Measurements from ENCODE around the gene OTULIN. TPM values are rescaled to one million over a fixed set of nuclear protein-coding genes. Genes with fewer than 3 reads are reported as not detected.

OTULIN gene
- polyA plus RNA-seq: 21.5 TPM
- long read RNA-seq, donor 1, full-length matches to known transcripts: 3 of 9 reads
- long read RNA-seq, donor 1, partial matches to known transcripts: 6 of 9 reads
- long read RNA-seq, donor 1, other reads (novel, unspliced or antisense): 0 of 9 reads
- long read RNA-seq, donor 2, full-length matches to known transcripts: 3 of 3 reads
- long read RNA-seq, donor 2, partial matches to known transcripts: 0 of 3 reads
- long read RNA-seq, donor 2, other reads (novel, unspliced or antisense): 0 of 3 reads
- long read RNA-seq, donor 3, full-length matches to known transcripts: 7 of 84 reads
- long read RNA-seq, donor 3, partial matches to known transcripts: 51 of 84 reads
- long read RNA-seq, donor 3, other reads (novel, unspliced or antisense): 26 of 84 reads
- long read RNA-seq, donor 4: 0 reads
- long read RNA-seq, donor 5, full-length matches to known transcripts: 3 of 3 reads
- long read RNA-seq, donor 5, partial matches to known transcripts: 0 of 3 reads
- long read RNA-seq, donor 5, other reads (novel, unspliced or antisense): 0 of 3 reads
- long read RNA-seq, donor 6, full-length matches to known transcripts: 4 of 190 reads
- long read RNA-seq, donor 6, partial matches to known transcripts: 171 of 190 reads
- long read RNA-seq, donor 6, other reads (novel, unspliced or antisense): 15 of 190 reads
- long read RNA-seq, donor 7, full-length matches to known transcripts: 1 of 36 reads
- long read RNA-seq, donor 7, partial matches to known transcripts: 35 of 36 reads
- long read RNA-seq, donor 7, other reads (novel, unspliced or antisense): 0 of 36 reads
- long read RNA-seq, donor 8, full-length matches to known transcripts: 4 of 42 reads
- long read RNA-seq, donor 8, partial matches to known transcripts: 29 of 42 reads
- long read RNA-seq, donor 8, other reads (novel, unspliced or antisense): 9 of 42 reads
- long read RNA-seq, donor 9, full-length matches to known transcripts: 3 of 21 reads
- long read RNA-seq, donor 9, partial matches to known transcripts: 13 of 21 reads
- long read RNA-seq, donor 9, other reads (novel, unspliced or antisense): 5 of 21 reads
- long read RNA-seq, donor 10, full-length matches to known transcripts: 5 of 37 reads
- long read RNA-seq, donor 10, partial matches to known transcripts: 17 of 37 reads
- long read RNA-seq, donor 10, other reads (novel, unspliced or antisense): 15 of 37 reads
- long read RNA-seq, donor 11, full-length matches to known transcripts: 2 of 2 reads
- long read RNA-seq, donor 11, partial matches to known transcripts: 0 of 2 reads
- long read RNA-seq, donor 11, other reads (novel, unspliced or antisense): 0 of 2 reads

- Histone ChIP-seq H3K4me1 (ENCODE audit: control insufficient read depth, insufficient read depth, low read length) (peaks cover 27% of the 10 kb centered on the region), H3K36me3 (ENCODE audit: control insufficient read depth, insufficient read depth, low read length) (no peaks in the 10 kb centered on the region), H3K9me3 (ENCODE audit: control insufficient read depth, low read depth, low read length) (no peaks in the 10 kb centered on the region), H3K4me3 (ENCODE audit: low read length) (peak within 1 kb of the TSS; percentile 75), H3K27me3 (ENCODE audit: control insufficient read depth, insufficient read depth, low read length) (no peaks in the 10 kb centered on the region), H3K27ac (ENCODE audit: low read length) (peak within 1 kb of the TSS; percentile 97)
- no CpG with 5 or more reads among the region's 115 CpGs for WGBS (ENCODE audit: insufficient coverage, low lambda C conversion rate)
- peak; percentile 94 to 96 for DNase-seq
Observed at GRCh38 chr5:14664270-14665100, at the start of gene OTULIN. OTULIN (plus strand) TSS chr5:14664718; CDS start chr5:14664826, 108 bp downstream.

DNA sequence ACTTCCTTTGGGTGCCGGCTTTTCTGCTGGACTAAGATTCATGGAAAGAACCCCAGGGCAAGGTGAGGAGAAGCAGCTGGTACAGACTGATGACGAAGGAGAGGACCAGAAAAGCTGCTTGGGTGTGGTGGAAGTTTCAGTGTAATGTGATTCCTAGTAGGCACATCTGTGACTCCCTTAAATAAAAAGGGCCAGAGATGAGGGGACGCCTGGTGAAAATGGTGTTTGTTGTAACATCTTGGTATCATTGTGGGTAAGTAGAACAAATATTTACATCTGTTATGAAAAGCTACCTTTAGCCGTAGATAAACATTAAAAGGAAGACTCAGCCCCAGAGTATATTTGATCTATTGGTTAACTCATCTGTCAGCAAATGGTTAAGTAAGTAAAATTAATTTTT, 49.2 kb upstream of the OTULIN start:
- Histone ChIP-seq H3K9me3 (ENCODE audit: control insufficient read depth, low read depth, low read length) (no peaks in the 10 kb centered on the region), H3K4me3 (ENCODE audit: low read length) (no peak overlapping the region), H3K36me3 (ENCODE audit: control insufficient read depth, insufficient read depth, low read length) (peaks cover 16% of the 10 kb centered on the region), H3K27ac (ENCODE audit: low read length) (no peak overlapping the region), H3K4me1 (ENCODE audit: control insufficient read depth, insufficient read depth, low read length) (no peaks in the 10 kb centered on the region), H3K27me3 (ENCODE audit: control insufficient read depth, insufficient read depth, low read length) (no peaks in the 10 kb centered on the region)
- no peak for DNase-seq
- 54% methylated on average over 2 of the region's 4 CpGs for WGBS (ENCODE audit: insufficient coverage, low lambda C conversion rate)

DNA sequence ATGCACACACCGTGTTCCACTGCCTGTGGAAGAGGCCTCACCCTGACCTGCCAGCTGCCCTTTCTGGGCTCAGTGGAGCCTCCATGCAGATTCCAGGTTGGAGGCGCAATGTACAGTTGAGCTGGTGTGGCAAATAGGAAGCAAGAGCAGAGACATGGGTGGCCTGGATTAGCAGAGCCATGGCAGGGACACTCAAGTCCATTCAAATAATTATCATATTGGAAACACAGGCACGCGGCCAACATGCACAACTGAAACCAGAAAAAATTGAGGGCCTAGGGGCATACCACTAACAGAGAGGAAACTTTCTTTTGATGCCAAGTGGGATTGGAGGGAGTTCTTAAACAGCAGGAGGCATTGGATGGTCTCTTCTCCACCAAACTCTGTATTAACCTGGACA, 47.1 kb upstream of the OTULIN start:
- Histone ChIP-seq H3K27ac (ENCODE audit: low read length) (no peak overlapping the region), H3K4me1 (ENCODE audit: control insufficient read depth, insufficient read depth, low read length) (no peaks in the 10 kb centered on the region), H3K27me3 (ENCODE audit: control insufficient read depth, insufficient read depth, low read length) (no peaks in the 10 kb centered on the region), H3K9me3 (ENCODE audit: control insufficient read depth, low read depth, low read length) (peaks cover 7% of the 10 kb centered on the region), H3K36me3 (ENCODE audit: control insufficient read depth, insufficient read depth, low read length) (peaks cover 14% of the 10 kb centered on the region), H3K4me3 (ENCODE audit: low read length) (no peak overlapping the region)
- no CpG with 5 or more reads among the region's 4 CpGs for WGBS (ENCODE audit: insufficient coverage, low lambda C conversion rate)
- no peak for DNase-seq

- no peak for DNase-seq
- Histone ChIP-seq H3K27ac (ENCODE audit: low read length) (no peak overlapping the region), H3K36me3 (ENCODE audit: control insufficient read depth, insufficient read depth, low read length) (no peaks in the 10 kb centered on the region), H3K4me1 (ENCODE audit: control insufficient read depth, insufficient read depth, low read length) (no peaks in the 10 kb centered on the region), H3K27me3 (ENCODE audit: control insufficient read depth, insufficient read depth, low read length) (no peaks in the 10 kb centered on the region), H3K9me3 (ENCODE audit: control insufficient read depth, low read depth, low read length) (no peaks in the 10 kb centered on the region), H3K4me3 (ENCODE audit: low read length) (no peak overlapping the region)
Observed at GRCh38 chr5:14627270-14627669, 37.2 kb upstream of the OTULIN start.

DNA sequence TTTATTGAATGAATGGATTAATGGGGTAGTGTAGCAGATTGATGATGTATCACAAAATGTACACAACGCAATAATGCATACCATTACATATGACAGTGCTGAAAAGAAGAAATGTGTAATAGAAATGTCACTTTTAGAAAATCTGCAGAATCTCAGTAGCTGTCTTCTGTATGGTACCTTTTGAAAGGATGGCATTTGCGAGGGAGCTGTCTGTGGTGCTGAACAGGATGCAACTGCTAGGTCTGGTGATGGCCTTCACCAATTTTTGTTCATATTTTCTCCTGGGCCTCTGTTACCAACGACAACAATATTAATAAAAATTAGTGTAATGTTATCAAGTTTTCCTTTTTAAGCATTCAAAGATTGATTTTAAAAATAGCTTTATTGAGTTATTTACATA, 36.2 kb upstream of the OTULIN start:
- Histone ChIP-seq H3K27me3 (ENCODE audit: control insufficient read depth, insufficient read depth, low read length) (no peaks in the 10 kb centered on the region), H3K4me1 (ENCODE audit: control insufficient read depth, insufficient read depth, low read length) (no peaks in the 10 kb centered on the region), H3K36me3 (ENCODE audit: control insufficient read depth, insufficient read depth, low read length) (no peaks in the 10 kb centered on the region), H3K27ac (ENCODE audit: low read length) (no peak overlapping the region), H3K9me3 (ENCODE audit: control insufficient read depth, low read depth, low read length) (no peaks in the 10 kb centered on the region), H3K4me3 (ENCODE audit: low read length) (no peak overlapping the region)
- 17% methylated on average over 1 of the region's 3 CpGs for WGBS (ENCODE audit: insufficient coverage, low lambda C conversion rate)
- DNase-seq: peak; percentile 16 to 24

DNA sequence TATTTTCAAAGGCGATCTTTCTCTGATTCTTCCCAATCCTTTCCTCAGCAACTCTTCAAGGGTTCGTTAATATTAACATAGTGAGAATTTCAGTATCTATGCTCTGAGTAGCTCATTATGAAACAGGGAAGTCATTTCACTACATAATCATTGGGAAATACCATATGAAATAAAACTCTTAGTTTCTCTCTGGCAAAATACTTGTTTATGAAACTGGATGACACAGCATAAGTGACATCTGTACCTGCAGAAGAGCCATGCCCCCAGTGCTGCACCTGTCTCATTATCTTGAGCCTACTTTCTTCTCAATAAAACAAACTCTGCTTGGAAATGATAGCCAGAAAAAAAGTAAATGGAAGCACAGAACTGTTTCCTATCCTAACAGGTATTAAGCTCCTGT, 33.8 kb upstream of the OTULIN start:
- no peaks in the 10 kb centered on the region for H3K36me3 ChIP-seq (ENCODE audit: control insufficient read depth, insufficient read depth, low read length)
- WGBS (ENCODE audit: insufficient coverage, low lambda C conversion rate): 92% methylated on average over 2 of the region's 2 CpGs
- H3K27me3 ChIP-seq (ENCODE audit: control insufficient read depth, insufficient read depth, low read length): no peaks in the 10 kb centered on the region
- no peak for DNase-seq
- no peak overlapping the region for H3K27ac ChIP-seq (ENCODE audit: low read length)
- H3K4me1 ChIP-seq (ENCODE audit: control insufficient read depth, insufficient read depth, low read length): no peaks in the 10 kb centered on the region
- H3K4me3 ChIP-seq (ENCODE audit: low read length): no peak overlapping the region
- H3K9me3 ChIP-seq (ENCODE audit: control insufficient read depth, low read depth, low read length): no peaks in the 10 kb centered on the region

DNA sequence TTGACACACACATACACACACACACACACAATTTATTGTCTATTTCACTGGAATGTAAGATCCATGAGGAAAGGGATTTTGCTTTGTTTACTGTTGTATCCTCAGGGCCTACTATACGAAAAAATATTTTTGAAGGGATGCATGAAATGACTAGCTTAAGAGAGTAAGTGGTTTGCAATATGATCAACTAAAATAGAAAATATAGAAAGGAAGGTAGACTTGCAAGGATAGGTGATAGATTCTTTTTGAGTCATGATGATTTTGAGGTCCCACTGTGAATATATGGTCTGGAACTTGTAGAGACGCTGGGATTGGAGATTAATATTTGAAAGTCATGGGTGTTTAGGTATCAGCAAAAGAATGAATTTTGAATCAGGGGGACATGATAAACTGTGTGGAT, 28.9 kb upstream of the OTULIN start:
- DNase-seq: no peak
- no peak overlapping the region for H3K27ac ChIP-seq (ENCODE audit: low read length)
- 83% methylated on average over 1 of the region's 2 CpGs for WGBS (ENCODE audit: insufficient coverage, low lambda C conversion rate)
- H3K4me3 ChIP-seq (ENCODE audit: low read length): no peak overlapping the region
- H3K27me3 ChIP-seq (ENCODE audit: control insufficient read depth, insufficient read depth, low read length): no peaks in the 10 kb centered on the region
- no peaks in the 10 kb centered on the region for H3K9me3 ChIP-seq (ENCODE audit: control insufficient read depth, low read depth, low read length)
- no peaks in the 10 kb centered on the region for H3K4me1 ChIP-seq (ENCODE audit: control insufficient read depth, insufficient read depth, low read length)
- H3K36me3 ChIP-seq (ENCODE audit: control insufficient read depth, insufficient read depth, low read length): no peaks in the 10 kb centered on the region

- no peak for DNase-seq
- H3K4me3 ChIP-seq (ENCODE audit: low read length): no peak overlapping the region
- H3K9me3 ChIP-seq (ENCODE audit: control insufficient read depth, low read depth, low read length): no peaks in the 10 kb centered on the region
- no peaks in the 10 kb centered on the region for H3K4me1 ChIP-seq (ENCODE audit: control insufficient read depth, insufficient read depth, low read length)
- no peaks in the 10 kb centered on the region for H3K36me3 ChIP-seq (ENCODE audit: control insufficient read depth, insufficient read depth, low read length)
- H3K27ac ChIP-seq (ENCODE audit: low read length): no peak overlapping the region
- peaks cover 6% of the 10 kb centered on the region for H3K27me3 ChIP-seq (ENCODE audit: control insufficient read depth, insufficient read depth, low read length)
- WGBS (ENCODE audit: insufficient coverage, low lambda C conversion rate): no CpG with 5 or more reads among the region's 10 CpGs
Observed at GRCh38 chr5:14640765-14641164, 23.8 kb upstream of the OTULIN start.

GRCh38 chr5:14644623-14645237, 19.8 kb upstream of the OTULIN start:
- Histone ChIP-seq H3K27me3 (ENCODE audit: control insufficient read depth, insufficient read depth, low read length) (peaks cover 7% of the 10 kb centered on the region), H3K36me3 (ENCODE audit: control insufficient read depth, insufficient read depth, low read length) (no peaks in the 10 kb centered on the region), H3K27ac (ENCODE audit: low read length) (no peak overlapping the region), H3K4me3 (ENCODE audit: low read length) (no peak overlapping the region), H3K4me1 (ENCODE audit: control insufficient read depth, insufficient read depth, low read length) (no peaks in the 10 kb centered on the region), H3K9me3 (ENCODE audit: control insufficient read depth, low read depth, low read length) (no peaks in the 10 kb centered on the region)
- no peak for DNase-seq
- WGBS (ENCODE audit: insufficient coverage, low lambda C conversion rate): 83% methylated on average over 1 of the region's 1 CpG
